Measurements from ENCODE around the gene DAZL.

DAZL gene

GRCh38 chr3:16570113-16570512 is 35.1 kb downstream of the DAZL start:
- Mint-ChIP-seq H3K36me3 (ENCODE audit: low read depth) (no peaks in the 10 kb centered on the region), H3K27me3 (ENCODE audit: low read depth) (peaks cover 29% of the 10 kb centered on the region), H3K27ac (no peak overlapping the region), H3K4me3 (no peak overlapping the region), H3K4me1 (ENCODE audit: low read depth) (no peaks in the 10 kb centered on the region), H3K9me3 (no peaks in the 10 kb centered on the region)
- DNase-seq (ENCODE audit: low spot score): no peak

DNA sequence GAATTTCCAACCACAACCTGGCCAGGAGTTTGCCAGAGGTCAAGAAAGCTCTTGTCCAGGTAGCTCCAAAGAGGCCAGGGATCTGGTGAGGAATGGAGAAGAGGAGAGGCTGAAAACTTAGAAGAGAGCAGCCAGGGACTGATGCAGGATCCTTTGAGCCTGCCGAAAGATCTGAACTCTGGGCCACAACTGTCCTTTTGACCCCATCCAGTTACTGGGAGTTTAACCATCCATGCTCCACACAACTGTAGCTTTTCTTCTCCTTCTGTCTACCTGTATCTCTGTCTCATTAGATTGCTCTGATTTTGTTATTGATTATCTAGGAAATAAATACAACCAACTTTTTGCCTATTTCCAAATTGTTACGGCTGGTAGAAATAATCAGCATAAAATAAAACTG is 36.7 kb downstream of the DAZL start:
- peaks cover 25% of the 10 kb centered on the region for H3K27me3 Mint-ChIP-seq (ENCODE audit: low read depth)
- no peak for DNase-seq (ENCODE audit: low spot score)
- no peak overlapping the region for H3K4me3 Mint-ChIP-seq
- H3K27ac Mint-ChIP-seq: no peak overlapping the region
- H3K9me3 Mint-ChIP-seq: peaks cover 6% of the 10 kb centered on the region
- H3K4me1 Mint-ChIP-seq (ENCODE audit: low read depth): no peaks in the 10 kb centered on the region
- no peaks in the 10 kb centered on the region for H3K36me3 Mint-ChIP-seq (ENCODE audit: low read depth)

GRCh38 chr3:16568115-16568514 is 37.1 kb downstream of the DAZL start:
- no peak overlapping the region for H3K4me3 Mint-ChIP-seq
- no peaks in the 10 kb centered on the region for H3K36me3 Mint-ChIP-seq (ENCODE audit: low read depth)
- no peak for DNase-seq (ENCODE audit: low spot score)
- H3K27me3 Mint-ChIP-seq (ENCODE audit: low read depth): peaks cover 21% of the 10 kb centered on the region
- H3K27ac Mint-ChIP-seq: no peak overlapping the region
- no peaks in the 10 kb centered on the region for H3K4me1 Mint-ChIP-seq (ENCODE audit: low read depth)
- peaks cover 6% of the 10 kb centered on the region for H3K9me3 Mint-ChIP-seq

GRCh38 chr3:16559653-16560365 is 45.4 kb downstream of the DAZL start:
- H3K27me3 Mint-ChIP-seq (ENCODE audit: low read depth): peaks cover 8% of the 10 kb centered on the region

DNA sequence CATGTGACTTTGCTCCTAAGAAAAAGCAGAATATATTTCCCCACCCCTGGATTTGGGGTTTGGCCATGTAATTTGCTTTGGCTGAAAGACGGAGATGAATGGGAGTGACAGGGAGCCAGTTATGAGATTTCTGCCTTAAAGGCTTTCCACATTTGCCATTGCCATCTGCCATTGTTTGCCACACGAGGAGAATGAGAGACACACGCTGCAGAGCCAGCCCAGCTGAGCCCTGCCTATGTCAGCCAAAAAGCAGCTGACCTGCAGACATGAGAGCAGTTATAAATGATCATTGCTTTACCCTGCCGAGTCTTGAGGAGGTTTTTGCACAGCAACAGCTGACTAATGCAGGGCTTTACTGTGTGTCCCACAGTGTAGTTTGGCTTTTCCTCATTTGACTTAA is 51.1 kb downstream of the DAZL start:
- peaks cover 8% of the 10 kb centered on the region for H3K27me3 Mint-ChIP-seq (ENCODE audit: low read depth)
- H3K4me1 Mint-ChIP-seq (ENCODE audit: low read depth): peaks cover 8% of the 10 kb centered on the region
- H3K27ac Mint-ChIP-seq: no peak overlapping the region
- no peak for DNase-seq (ENCODE audit: low spot score)
- no peaks in the 10 kb centered on the region for H3K36me3 Mint-ChIP-seq (ENCODE audit: low read depth)
- no peak overlapping the region for H3K4me3 Mint-ChIP-seq
- no peaks in the 10 kb centered on the region for H3K9me3 Mint-ChIP-seq

More at GRCh38 chr3:16559653-16560365, 45.4 kb downstream of the DAZL start:
- Mint-ChIP-seq H3K4me1 (ENCODE audit: low read depth) (no peaks in the 10 kb centered on the region), H3K27ac (no peak overlapping the region), H3K9me3 (peaks cover 6% of the 10 kb centered on the region), H3K4me3 (no peak overlapping the region), H3K36me3 (ENCODE audit: low read depth) (no peaks in the 10 kb centered on the region)
- no peak for DNase-seq (ENCODE audit: low spot score)

- Mint-ChIP-seq H3K4me3 (no peak overlapping the region), H3K27ac (no peak overlapping the region), H3K9me3 (no peaks in the 10 kb centered on the region), H3K27me3 (ENCODE audit: low read depth) (peaks cover 8% of the 10 kb centered on the region), H3K4me1 (ENCODE audit: low read depth) (peaks cover 8% of the 10 kb centered on the region), H3K36me3 (ENCODE audit: low read depth) (no peaks in the 10 kb centered on the region)
- DNase-seq (ENCODE audit: low spot score): no peak
These were observed 52.5 kb downstream of the DAZL start for GRCh38 chr3:16552757-16553156.

DNA sequence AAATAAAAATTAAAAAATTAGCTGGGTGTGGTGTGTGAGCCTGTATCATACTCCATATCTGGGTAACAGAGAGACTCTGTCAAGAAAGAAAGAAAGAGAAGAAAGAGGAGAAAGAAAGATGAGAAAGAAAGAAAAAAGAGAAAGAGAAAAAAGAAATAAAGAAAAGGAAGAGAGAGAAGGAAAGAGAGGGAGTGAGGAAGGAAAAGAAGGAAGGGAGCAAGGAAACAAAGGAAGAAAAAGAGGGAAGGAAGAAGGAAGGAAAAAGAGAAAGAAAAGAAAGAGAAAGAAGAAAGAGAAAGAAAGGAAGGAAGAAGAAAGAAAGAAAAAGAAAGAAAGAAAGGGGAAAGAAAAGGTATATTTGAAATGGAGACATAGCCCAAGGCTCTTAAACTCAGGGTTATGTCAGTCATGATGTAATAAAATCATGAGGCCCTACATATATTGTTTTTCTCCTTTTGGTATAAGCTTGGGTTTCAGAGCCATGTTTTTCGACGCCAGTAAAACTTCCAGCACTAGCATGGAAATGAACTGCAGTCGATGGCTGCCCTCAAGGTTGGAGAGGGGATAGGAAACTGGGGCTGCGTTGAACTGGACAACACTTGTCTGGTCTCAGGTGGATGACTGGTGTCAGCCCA is 53.8 kb downstream of the DAZL start:
- no peak for DNase-seq (ENCODE audit: low spot score)
- Mint-ChIP-seq H3K27me3 (ENCODE audit: low read depth) (peaks cover 8% of the 10 kb centered on the region), H3K27ac (peak overlapping the region; percentile 71), H3K36me3 (ENCODE audit: low read depth) (no peaks in the 10 kb centered on the region), H3K4me3 (no peak overlapping the region), H3K9me3 (no peaks in the 10 kb centered on the region), H3K4me1 (ENCODE audit: low read depth) (peaks cover 11% of the 10 kb centered on the region)

- peaks cover 7% of the 10 kb centered on the region for H3K27me3 Mint-ChIP-seq (ENCODE audit: low read depth)
- no peaks in the 10 kb centered on the region for H3K9me3 Mint-ChIP-seq
- H3K27ac Mint-ChIP-seq: peak overlapping the region; percentile 71
- peak; percentile 71 for DNase-seq (ENCODE audit: low spot score)
- no peaks in the 10 kb centered on the region for H3K36me3 Mint-ChIP-seq (ENCODE audit: low read depth)
- no peak overlapping the region for H3K4me3 Mint-ChIP-seq
- peaks cover 11% of the 10 kb centered on the region for H3K4me1 Mint-ChIP-seq (ENCODE audit: low read depth)
These were observed 54.4 kb downstream of the DAZL start for GRCh38 chr3:16550676-16551341.

- peaks cover 12% of the 10 kb centered on the region for H3K4me1 Mint-ChIP-seq (ENCODE audit: low read depth)
- H3K36me3 Mint-ChIP-seq (ENCODE audit: low read depth): no peaks in the 10 kb centered on the region
- H3K27me3 Mint-ChIP-seq (ENCODE audit: low read depth): peaks cover 6% of the 10 kb centered on the region
- H3K4me3 Mint-ChIP-seq: no peak overlapping the region
- DNase-seq (ENCODE audit: low spot score): no peak
- H3K9me3 Mint-ChIP-seq: no peaks in the 10 kb centered on the region
- H3K27ac Mint-ChIP-seq: no peak overlapping the region
These were observed 54.9 kb downstream of the DAZL start for GRCh38 chr3:16550305-16550675.

DNA sequence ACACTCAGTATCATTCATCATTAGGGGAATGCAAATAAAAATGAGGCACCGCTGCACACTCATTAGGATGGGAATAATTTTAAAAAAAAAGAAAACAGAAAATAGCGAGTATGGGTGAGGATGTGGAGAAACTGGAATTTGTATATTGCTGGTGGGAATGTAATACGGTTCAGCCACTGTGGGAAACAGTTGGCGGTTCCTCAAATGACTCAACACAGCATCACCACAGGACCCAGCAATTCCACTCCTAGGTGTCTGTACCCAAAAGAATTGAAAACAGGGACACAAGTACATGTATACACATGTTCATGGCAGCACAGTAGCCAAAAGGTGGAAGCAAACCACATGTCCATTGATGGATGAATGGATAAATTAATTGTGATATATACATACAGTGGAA is 56.5 kb downstream of the DAZL start:
- H3K4me1 Mint-ChIP-seq (ENCODE audit: low read depth): peaks cover 16% of the 10 kb centered on the region
- peaks cover 6% of the 10 kb centered on the region for H3K27me3 Mint-ChIP-seq (ENCODE audit: low read depth)
- H3K9me3 Mint-ChIP-seq: no peaks in the 10 kb centered on the region
- no peak for DNase-seq (ENCODE audit: low spot score)
- no peak overlapping the region for H3K27ac Mint-ChIP-seq
- no peaks in the 10 kb centered on the region for H3K36me3 Mint-ChIP-seq (ENCODE audit: low read depth)
- H3K4me3 Mint-ChIP-seq: no peak overlapping the region

DNA sequence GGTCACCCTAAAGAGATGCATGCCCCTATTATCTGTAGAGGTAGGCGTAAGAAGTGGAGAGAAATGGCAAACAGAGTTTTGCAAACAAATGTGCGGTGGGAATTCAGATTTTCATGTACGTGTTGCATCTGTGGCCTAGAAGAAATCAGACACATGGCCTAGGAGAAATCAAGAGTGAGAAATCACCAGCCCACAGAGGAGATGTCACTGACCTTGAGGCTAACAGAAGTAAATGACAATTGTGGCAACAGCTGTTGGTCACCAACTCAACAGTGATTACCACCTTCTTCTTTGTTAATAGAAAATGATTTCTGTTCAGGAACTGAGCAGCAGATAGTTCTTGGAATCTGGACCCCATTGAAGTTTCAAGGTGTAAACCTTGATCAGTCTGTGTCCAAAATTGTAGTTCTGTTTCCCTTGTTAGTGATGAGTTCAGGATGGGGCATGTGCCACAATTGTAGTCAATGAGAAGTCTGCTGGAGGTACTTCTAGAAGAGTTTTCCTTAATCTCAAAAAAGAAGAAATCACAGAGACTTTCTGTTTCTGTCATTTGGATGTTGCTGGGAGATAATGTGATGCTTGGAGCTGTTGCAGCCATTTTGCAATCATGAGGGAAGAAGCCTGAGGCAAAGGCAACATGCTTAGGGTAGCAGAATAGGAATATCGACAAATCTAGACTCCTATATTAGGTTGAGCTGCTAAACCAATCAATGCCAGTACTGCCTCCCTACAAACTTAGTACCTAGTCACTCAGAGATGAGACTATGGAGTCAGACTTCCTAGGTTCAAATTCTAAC is 57.5 kb downstream of the DAZL start:
- no peak overlapping the region for H3K27ac Mint-ChIP-seq
- H3K27me3 Mint-ChIP-seq (ENCODE audit: low read depth): peaks cover 6% of the 10 kb centered on the region
- no peaks in the 10 kb centered on the region for H3K9me3 Mint-ChIP-seq
- H3K36me3 Mint-ChIP-seq (ENCODE audit: low read depth): no peaks in the 10 kb centered on the region
- H3K4me1 Mint-ChIP-seq (ENCODE audit: low read depth): peaks cover 22% of the 10 kb centered on the region
- H3K4me3 Mint-ChIP-seq: no peak overlapping the region
- no peak for DNase-seq (ENCODE audit: low spot score)

GRCh38 chr3:16546186-16547010 is 58.8 kb downstream of the DAZL start:
- Mint-ChIP-seq H3K27ac (no peak overlapping the region), H3K9me3 (no peaks in the 10 kb centered on the region), H3K4me1 (ENCODE audit: low read depth) (peaks cover 24% of the 10 kb centered on the region), H3K27me3 (ENCODE audit: low read depth) (peaks cover 2% of the 10 kb centered on the region), H3K4me3 (no peak overlapping the region), H3K36me3 (ENCODE audit: low read depth) (no peaks in the 10 kb centered on the region)
- no peak for DNase-seq (ENCODE audit: low spot score)

GRCh38 chr3:16545413-16546185 is 59.6 kb downstream of the DAZL start:
- no peak for DNase-seq (ENCODE audit: low spot score)
- H3K36me3 Mint-ChIP-seq (ENCODE audit: low read depth): no peaks in the 10 kb centered on the region
- no peak overlapping the region for H3K4me3 Mint-ChIP-seq
- no peaks in the 10 kb centered on the region for H3K9me3 Mint-ChIP-seq
- H3K27me3 Mint-ChIP-seq (ENCODE audit: low read depth): peaks cover 3% of the 10 kb centered on the region
- peaks cover 19% of the 10 kb centered on the region for H3K4me1 Mint-ChIP-seq (ENCODE audit: low read depth)
- H3K27ac Mint-ChIP-seq: no peak overlapping the region

Measured in T-helper 2 cell treated with Interferon-gamma antibody and Interleukin-4, amounts not matched to agents 5 μg/mL and 100 μg/mL, for 36 hours (primary cell).